ENCODE measurements around the gene GRIK4. TPM values are rescaled to one million over a fixed set of nuclear protein-coding genes. Genes with fewer than 3 reads are reported as not detected.

The GRIK4 gene
- total RNA-seq, 4 donors from 2014 or later, result under 0.01 to 0.69 (median 0.25) TPM

- WGBS, 2 donors (ENCODE audit: low coverage in 1 of 2), result 82% methylated on average over 4 of the region's 10 CpGs; no CpG with 5 or more reads in 1 of the 2 donors
- H3K4me3 ChIP-seq, result no peak overlapping the region
- no peaks in the 10 kb centered on the region for H3K36me3 ChIP-seq
- TF ChIP-seq POLR2A (IDR thresholded peaks at IDR 0.05) (no peak), EP300 (IDR thresholded peaks at IDR 0.05) (no peak), CTCF (IDR thresholded peaks at IDR 0.05) (no peak)
- H3K9me3 ChIP-seq, result no peaks in the 10 kb centered on the region
- peaks cover 11% of the 10 kb centered on the region for H3K27me3 ChIP-seq
- H3K27ac ChIP-seq, result no peak overlapping the region
- no peaks in the 10 kb centered on the region for H3K4me1 ChIP-seq
- no peak for ATAC-seq
Measured at GRCh38 chr11:120778685-120779490, 267.3 kb downstream of the GRIK4 start.

GRCh38 chr11:120780239-120780638 is 268.7 kb downstream of the GRIK4 start:
- Histone ChIP-seq H3K4me1 (no peaks in the 10 kb centered on the region), H3K9me3 (no peaks in the 10 kb centered on the region), H3K4me3 (no peak overlapping the region), H3K36me3 (no peaks in the 10 kb centered on the region), H3K27me3 (peaks cover 14% of the 10 kb centered on the region), H3K27ac (no peak overlapping the region)
- WGBS, 2 donors (ENCODE audit: low coverage in 1 of 2), result 30 to 33% methylated on average over 2 of the region's 2 CpGs
- ATAC-seq, result no peak
- TF ChIP-seq EP300 (IDR thresholded peaks at IDR 0.05), result no peak
- no peak for TF ChIP-seq POLR2A (IDR thresholded peaks at IDR 0.05)
- no peak for TF ChIP-seq POLR2AphosphoS5 (IDR thresholded peaks at IDR 0.05)
- no peak for TF ChIP-seq CTCF (IDR thresholded peaks at IDR 0.05)

GRCh38 chr11:120781486-120782120 is 270.1 kb downstream of the GRIK4 start:
- H3K4me1 ChIP-seq, result no peaks in the 10 kb centered on the region
- ATAC-seq, result no peak
- WGBS, 2 donors (ENCODE audit: low coverage in 1 of 2), result 86 to 89% methylated on average over 6 of the region's 8 CpGs
- no peaks in the 10 kb centered on the region for H3K9me3 ChIP-seq
- TF ChIP-seq POLR2A (IDR thresholded peaks at IDR 0.05) (no peak), CTCF (IDR thresholded peaks at IDR 0.05) (no peak), POLR2AphosphoS5 (IDR thresholded peaks at IDR 0.05) (no peak), EP300 (IDR thresholded peaks at IDR 0.05) (no peak)
- no peak overlapping the region for H3K27ac ChIP-seq
- no peaks in the 10 kb centered on the region for H3K36me3 ChIP-seq
- peaks cover 19% of the 10 kb centered on the region for H3K27me3 ChIP-seq
- H3K4me3 ChIP-seq, result no peak overlapping the region

- Histone ChIP-seq H3K9me3 (no peaks in the 10 kb centered on the region), H3K27me3 (peaks cover 41% of the 10 kb centered on the region), H3K4me3 (no peak overlapping the region), H3K27ac (no peak overlapping the region), H3K4me1 (no peaks in the 10 kb centered on the region), H3K36me3 (no peaks in the 10 kb centered on the region)
- 40 to 93% methylated on average over 1 to 5 of the region's 12 CpGs for WGBS, 2 donors (ENCODE audit: low coverage in 1 of 2)
- TF ChIP-seq EP300 (IDR thresholded peaks at IDR 0.05), result no peak
- no peak for TF ChIP-seq POLR2A (IDR thresholded peaks at IDR 0.05)
- no peak for TF ChIP-seq CTCF (IDR thresholded peaks at IDR 0.05)
- TF ChIP-seq POLR2AphosphoS5 (IDR thresholded peaks at IDR 0.05), result no peak
- ATAC-seq, result no peak
Measured at GRCh38 chr11:120784566-120785251, 273.2 kb downstream of the GRIK4 start.
